ENCODE data around the gene PLSCR1. TPM values are rescaled to one million over a fixed set of nuclear protein-coding genes. Genes with fewer than 3 reads are reported as not detected.
A peak's percentile ranks its signal among the peaks of the same experiment; 100 is the strongest.
"Not testable (repeated sequence)": the region's sequence is repeated elsewhere in the genome, so short reads cannot be mapped to it uniquely, and the experiment has no call there.

The PLSCR1 gene
- total RNA-seq, 1 experiment from 2014 or later, result 62.8 TPM

DNA sequence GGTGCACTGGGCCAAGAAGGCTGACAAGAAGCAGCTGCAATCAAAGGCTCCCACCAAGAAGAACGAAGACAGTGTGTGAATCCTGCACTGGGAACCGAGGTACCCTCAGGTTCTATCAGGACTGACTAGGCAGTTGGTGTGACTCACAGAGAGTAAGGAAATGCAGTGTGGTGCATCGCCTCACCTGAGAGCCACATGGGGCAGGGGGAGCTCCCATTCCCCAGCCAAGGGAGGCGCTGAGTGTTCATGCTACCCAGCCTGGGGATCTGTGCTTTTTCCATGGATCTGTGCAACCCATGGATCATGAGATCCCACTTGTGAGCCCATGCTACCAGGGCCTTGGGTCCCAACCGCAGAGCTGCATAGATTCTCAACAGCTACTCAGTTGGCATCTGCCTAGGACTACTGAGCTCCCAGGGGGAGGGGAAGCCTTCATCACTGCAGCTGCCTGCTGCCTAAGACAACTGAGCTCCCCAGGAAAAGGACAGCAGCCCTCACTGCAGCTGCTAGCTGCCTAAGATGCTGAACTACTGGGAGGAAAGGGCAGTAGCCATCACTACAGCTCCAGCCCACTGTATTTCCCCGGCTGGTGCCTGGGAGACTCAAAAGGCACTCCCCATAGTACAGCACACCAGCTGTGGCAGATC lies 68.2 kb downstream of the PLSCR1 start:
- ChIA-PET POLR2A (no interaction called here), CTCF (interaction anchor here (0.6 to 1.4 kb wide), 3 partner anchors 10 to 463 kb away, joined by 3 to 4 read pairs (median 3); no protein-coding TSS in a partner anchor)
- Mint-ChIP-seq H3K27me3 (ENCODE audit: insufficient read depth, unreplicated experiment) (no peaks in the 10 kb centered on the region), H3K4me1 (ENCODE audit: insufficient read depth, unreplicated experiment) (peaks cover 17% of the 10 kb centered on the region), H3K27ac (ENCODE audit: low read depth, unreplicated experiment) (no peak overlapping the region), H3K4me3 (ENCODE audit: unreplicated experiment) (no peak overlapping the region), H3K9me3 (ENCODE audit: unreplicated experiment) (peaks cover 17% of the 10 kb centered on the region), H3K36me3 (ENCODE audit: insufficient read depth, unreplicated experiment) (peaks cover 4% of the 10 kb centered on the region)
- no TSS peak for BruUV-seq (replicated peaks)
- intact Hi-C loops (cut with micrococcal nuclease), result no loop called here
- no peak for DNase-seq (ENCODE audit: unreplicated experiment)
- TF ChIP-seq, protein P1, sequence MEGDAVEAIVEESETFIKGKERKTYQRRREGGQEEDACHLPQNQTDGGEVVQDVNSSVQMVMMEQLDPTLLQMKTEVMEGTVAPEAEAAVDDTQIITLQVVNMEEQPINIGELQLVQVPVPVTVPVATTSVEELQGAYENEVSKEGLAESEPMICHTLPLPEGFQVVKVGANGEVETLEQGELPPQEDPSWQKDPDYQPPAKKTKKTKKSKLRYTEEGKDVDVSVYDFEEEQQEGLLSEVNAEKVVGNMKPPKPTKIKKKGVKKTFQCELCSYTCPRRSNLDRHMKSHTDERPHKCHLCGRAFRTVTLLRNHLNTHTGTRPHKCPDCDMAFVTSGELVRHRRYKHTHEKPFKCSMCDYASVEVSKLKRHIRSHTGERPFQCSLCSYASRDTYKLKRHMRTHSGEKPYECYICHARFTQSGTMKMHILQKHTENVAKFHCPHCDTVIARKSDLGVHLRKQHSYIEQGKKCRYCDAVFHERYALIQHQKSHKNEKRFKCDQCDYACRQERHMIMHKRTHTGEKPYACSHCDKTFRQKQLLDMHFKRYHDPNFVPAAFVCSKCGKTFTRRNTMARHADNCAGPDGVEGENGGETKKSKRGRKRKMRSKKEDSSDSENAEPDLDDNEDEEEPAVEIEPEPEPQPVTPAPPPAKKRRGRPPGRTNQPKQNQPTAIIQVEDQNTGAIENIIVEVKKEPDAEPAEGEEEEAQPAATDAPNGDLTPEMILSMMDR (IDR thresholded peaks at IDR 0.05; ENCODE audit: unreplicated experiment), result no peak

DNA sequence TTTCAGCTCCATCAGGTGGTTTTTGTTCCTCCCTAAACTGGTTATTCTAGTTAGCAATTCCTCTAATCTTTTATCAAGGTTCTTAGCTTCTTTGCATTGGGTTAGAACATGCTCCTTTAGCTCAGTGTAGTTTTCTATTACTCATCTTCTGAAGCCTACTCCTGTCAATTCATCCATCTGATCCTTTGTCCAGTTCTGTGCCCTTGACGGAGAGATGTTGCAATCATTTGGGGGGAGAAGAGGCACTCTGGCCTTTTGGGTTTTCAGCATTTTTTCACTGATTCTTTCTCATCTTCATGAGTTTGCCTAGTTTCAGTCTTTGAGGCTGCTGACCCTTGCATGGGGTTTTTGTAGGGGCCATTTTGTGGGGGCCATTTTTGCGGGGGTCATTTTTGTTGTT lies 69.4 kb downstream of the PLSCR1 start:
- BruUV-seq (replicated peaks); H3K36me3 Mint-ChIP-seq (ENCODE audit: insufficient read depth, unreplicated experiment); H3K27me3 Mint-ChIP-seq (ENCODE audit: insufficient read depth, unreplicated experiment); H3K27ac Mint-ChIP-seq (ENCODE audit: low read depth, unreplicated experiment); H3K4me3 Mint-ChIP-seq (ENCODE audit: unreplicated experiment); intact Hi-C loops (cut with micrococcal nuclease); CTCF ChIA-PET; POLR2A ChIA-PET: not testable (repeated sequence)
- Mint-ChIP-seq H3K4me1 (ENCODE audit: insufficient read depth, unreplicated experiment) (peaks cover 17% of the 10 kb centered on the region), H3K9me3 (ENCODE audit: unreplicated experiment) (peaks cover 11% of the 10 kb centered on the region)
- DNase-seq (ENCODE audit: unreplicated experiment), result peak; percentile 15

DNA sequence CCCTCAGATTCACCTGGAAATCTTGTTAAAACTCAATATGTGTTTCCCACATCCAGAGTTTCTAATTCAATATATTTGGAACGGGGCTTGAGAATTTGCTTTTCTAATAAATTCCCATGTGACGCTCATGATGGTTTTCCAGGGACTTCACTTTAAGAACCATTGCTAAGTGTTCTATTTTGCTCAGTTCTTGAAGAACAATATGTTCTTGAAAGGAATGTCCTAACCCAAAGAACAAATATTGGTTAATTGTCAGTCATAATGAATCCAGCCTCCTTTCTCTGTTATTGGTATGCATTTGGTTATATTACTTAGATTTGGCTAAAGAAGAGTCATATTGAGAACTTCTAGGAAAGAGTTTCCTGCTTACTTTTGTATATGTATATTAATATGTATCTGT lies 70.7 kb downstream of the PLSCR1 start:
- H3K4me3 Mint-ChIP-seq (ENCODE audit: unreplicated experiment), result no peak overlapping the region
- no peaks in the 10 kb centered on the region for H3K9me3 Mint-ChIP-seq (ENCODE audit: unreplicated experiment)
- BruUV-seq (replicated peaks), result no TSS peak

DNA sequence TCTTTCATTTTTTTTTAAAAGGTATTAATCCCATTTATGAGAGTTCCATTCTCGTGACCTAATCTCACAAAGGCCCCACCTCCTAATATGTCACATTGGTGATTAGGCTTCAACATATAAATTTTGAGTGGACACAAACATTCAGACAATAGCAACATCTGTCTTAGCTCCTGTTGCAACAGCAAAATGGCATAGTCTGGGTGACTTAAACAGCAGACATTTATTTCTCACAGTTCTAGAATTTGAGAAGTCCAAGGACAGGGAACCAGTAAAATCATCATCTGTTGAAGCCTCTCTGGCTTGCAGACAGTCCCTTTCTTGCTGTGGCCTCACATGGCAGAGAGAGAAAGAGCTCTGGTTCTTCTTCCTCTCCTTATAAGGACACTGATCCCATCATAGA lies 71.8 kb downstream of the PLSCR1 start:
- Mint-ChIP-seq H3K4me1 (ENCODE audit: insufficient read depth, unreplicated experiment) (peaks cover 29% of the 10 kb centered on the region), H3K27ac (ENCODE audit: low read depth, unreplicated experiment) (no peak overlapping the region), H3K4me3 (ENCODE audit: unreplicated experiment) (no peak overlapping the region), H3K9me3 (ENCODE audit: unreplicated experiment) (no peaks in the 10 kb centered on the region), H3K27me3 (ENCODE audit: insufficient read depth, unreplicated experiment) (no peaks in the 10 kb centered on the region), H3K36me3 (ENCODE audit: insufficient read depth, unreplicated experiment) (peaks cover 4% of the 10 kb centered on the region)
- no TSS peak for BruUV-seq (replicated peaks)
- TF ChIP-seq, protein P1 (IDR thresholded peaks at IDR 0.05; ENCODE audit: unreplicated experiment), result no peak
- ChIA-PET POLR2A (no interaction called here), CTCF (interaction anchor here (0.9 kb wide), 1 partner anchor 253 kb away, joined by 3 read pairs; no protein-coding TSS in a partner anchor)
- intact Hi-C loops (cut with micrococcal nuclease), result no loop called here
- no peak for DNase-seq (ENCODE audit: unreplicated experiment)

More for the DNA sequence above, 70.7 kb downstream of the PLSCR1 start:
- TF ChIP-seq, protein P1 (IDR thresholded peaks at IDR 0.05; ENCODE audit: unreplicated experiment), result no peak
- peaks cover 18% of the 10 kb centered on the region for H3K4me1 Mint-ChIP-seq (ENCODE audit: insufficient read depth, unreplicated experiment)
- intact Hi-C loops (cut with micrococcal nuclease), result no loop called here
- no peak overlapping the region for H3K27ac Mint-ChIP-seq (ENCODE audit: low read depth, unreplicated experiment)
- no peaks in the 10 kb centered on the region for H3K27me3 Mint-ChIP-seq (ENCODE audit: insufficient read depth, unreplicated experiment)
- CTCF ChIA-PET, result no interaction called here
- H3K36me3 Mint-ChIP-seq (ENCODE audit: insufficient read depth, unreplicated experiment), result peaks cover 4% of the 10 kb centered on the region
- POLR2A ChIA-PET, result no interaction called here
- DNase-seq (ENCODE audit: unreplicated experiment), result no peak

All from MCF 10A (cell line).